ENCODE data around the gene ZDHHC9.

ZDHHC9 gene

GRCh38 chrX:129790808-129791207 is 52.9 kb downstream of the ZDHHC9 start:
- no peak for TF ChIP-seq ZFX (IDR thresholded peaks at IDR 0.05; ENCODE audit: borderline replicate concordance)
- no peak for TF ChIP-seq CTCF (IDR thresholded peaks at IDR 0.05)
- H3K27ac ChIP-seq, result no peak overlapping the region

DNA sequence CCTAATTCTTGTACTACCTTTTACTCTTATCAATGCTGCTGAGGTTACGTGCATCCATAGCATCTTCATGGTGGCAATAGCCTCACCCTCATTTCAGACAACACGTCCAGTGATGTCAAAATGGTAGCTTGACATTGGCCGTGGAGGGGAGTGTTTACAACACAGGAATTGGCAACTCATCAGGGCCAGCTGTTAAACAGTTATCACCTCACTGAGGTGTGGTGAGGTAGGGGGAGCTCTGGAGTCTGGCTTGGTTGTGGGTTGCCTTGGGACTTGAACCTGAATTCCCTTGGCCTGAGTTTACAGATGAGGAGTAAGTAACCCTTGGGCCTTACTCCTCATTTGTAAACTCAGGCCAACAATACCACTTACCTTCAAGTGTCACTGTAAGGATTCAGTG is 53.5 kb downstream of the ZDHHC9 start:
- TF ChIP-seq CTCF (IDR thresholded peaks at IDR 0.05) (no peak), ZFX (IDR thresholded peaks at IDR 0.05; ENCODE audit: borderline replicate concordance) (no peak)
- no peak overlapping the region for H3K27ac ChIP-seq

DNA sequence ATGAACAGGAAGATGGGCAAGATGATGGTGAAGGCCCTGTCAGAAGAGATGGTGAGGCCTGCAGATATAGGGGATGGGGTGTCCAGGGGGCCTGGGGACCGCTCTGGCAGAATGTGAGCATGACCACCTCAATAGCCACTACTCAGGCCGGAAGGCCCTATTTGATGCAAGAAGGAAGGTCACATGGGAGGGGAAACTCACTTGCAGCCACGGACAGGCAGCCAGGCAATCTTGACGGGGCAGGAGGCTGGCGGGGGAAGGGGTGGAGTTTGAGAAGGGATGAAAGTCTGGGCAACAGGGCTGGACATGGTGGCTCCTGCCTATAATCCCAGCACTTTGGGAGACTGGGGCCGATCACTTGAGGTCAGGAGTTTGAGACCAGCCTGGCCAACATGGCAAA is 55.2 kb downstream of the ZDHHC9 start:
- H3K27ac ChIP-seq, result no peak overlapping the region
- no peak for TF ChIP-seq ZFX (IDR thresholded peaks at IDR 0.05; ENCODE audit: borderline replicate concordance)
- TF ChIP-seq CTCF (IDR thresholded peaks at IDR 0.05), result no peak

- TF ChIP-seq ZFX (IDR thresholded peaks at IDR 0.05; ENCODE audit: borderline replicate concordance), result no peak
- no peak for TF ChIP-seq CTCF (IDR thresholded peaks at IDR 0.05)
- no peak overlapping the region for H3K27ac ChIP-seq
Measured at GRCh38 chrX:129787336-129788055, 56.2 kb downstream of the ZDHHC9 start.

DNA sequence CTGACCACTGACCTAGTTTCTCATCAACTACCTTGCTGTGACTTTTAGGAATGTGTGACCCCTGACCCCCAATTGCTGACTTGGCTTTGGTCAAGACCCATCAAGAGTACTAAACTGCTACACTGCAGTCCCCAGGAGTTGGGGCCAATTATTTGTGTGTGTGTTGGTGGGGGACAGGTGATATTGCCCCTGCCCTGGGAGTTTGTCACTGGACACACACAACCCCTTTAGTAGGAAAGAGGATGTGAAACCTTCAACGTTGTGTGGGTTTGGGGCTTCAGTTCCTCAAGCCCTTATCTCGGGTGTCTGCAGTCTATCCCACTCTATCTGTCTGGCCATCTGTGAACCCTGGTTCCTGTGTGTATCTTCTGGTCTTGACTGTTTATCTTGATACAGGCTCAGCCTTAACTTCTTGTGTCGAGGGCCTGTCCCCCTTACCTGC is 57.5 kb downstream of the ZDHHC9 start:
- no peak for TF ChIP-seq CTCF (IDR thresholded peaks at IDR 0.05)
- no peak for TF ChIP-seq ZFX (IDR thresholded peaks at IDR 0.05; ENCODE audit: borderline replicate concordance)
- no peak overlapping the region for H3K27ac ChIP-seq

DNA sequence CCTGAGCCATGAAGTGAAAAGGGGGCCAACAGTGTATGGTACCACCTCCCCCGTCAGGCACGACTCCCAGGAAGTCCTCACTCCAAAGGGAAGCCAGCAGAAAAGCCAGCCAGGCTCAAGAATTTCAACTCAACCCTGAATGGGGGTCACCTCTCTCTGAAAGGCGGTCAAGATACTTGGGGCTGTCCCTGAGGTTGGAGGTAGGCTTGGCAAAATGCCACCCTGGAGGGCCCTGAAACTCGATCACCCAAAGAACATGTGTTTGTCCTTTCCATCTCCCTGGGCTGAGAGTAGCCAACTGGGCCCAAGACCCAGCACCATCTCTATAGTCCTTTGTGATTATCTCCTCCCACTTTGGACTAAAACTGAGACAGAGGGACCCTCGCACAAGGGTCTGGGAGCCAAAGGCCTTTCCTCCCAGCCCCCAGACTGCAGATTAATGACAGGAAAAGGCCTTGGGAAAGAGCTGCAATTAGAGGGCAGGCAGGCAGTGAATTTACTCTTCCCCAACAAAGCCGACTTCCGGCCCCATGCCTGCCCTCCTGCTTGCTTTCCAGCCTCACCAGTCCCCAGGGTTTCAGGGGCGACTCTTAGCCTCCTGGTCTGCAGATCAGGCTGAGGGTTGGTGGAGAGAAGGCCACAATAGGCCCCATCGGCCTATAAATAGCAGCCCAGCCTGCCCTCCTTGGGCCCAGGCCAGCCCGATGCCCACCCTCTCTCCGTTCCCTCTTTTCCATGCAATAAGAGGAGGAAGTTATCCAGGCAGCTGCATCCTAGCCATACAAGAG is 58.3 kb downstream of the ZDHHC9 start:
- no peak overlapping the region for H3K27ac ChIP-seq
- TF ChIP-seq CTCF (IDR thresholded peaks at IDR 0.05) (no peak), ZFX (IDR thresholded peaks at IDR 0.05; ENCODE audit: borderline replicate concordance) (no peak)

DNA sequence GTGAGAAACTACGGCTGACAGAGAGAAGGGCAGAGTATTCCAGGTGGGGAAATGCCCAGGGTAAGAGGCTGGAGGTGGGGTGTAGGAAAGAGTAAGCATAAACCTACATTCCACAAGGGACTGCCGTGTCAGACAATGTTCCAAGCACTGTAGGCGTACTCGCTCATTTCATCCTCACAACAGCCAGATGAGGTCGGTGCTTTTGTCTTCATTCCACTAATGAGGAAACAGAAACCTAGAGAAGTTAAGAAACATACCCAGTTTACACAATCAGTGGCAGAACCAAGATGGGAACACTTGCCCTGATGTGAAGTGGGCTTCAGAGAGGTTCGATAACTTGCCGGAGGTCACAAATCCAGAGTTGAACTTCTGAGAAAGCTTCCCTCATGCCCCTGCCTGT is 59.3 kb downstream of the ZDHHC9 start:
- H3K27ac ChIP-seq, result no peak overlapping the region
- no peak for TF ChIP-seq ZFX (IDR thresholded peaks at IDR 0.05; ENCODE audit: borderline replicate concordance)
- no peak for TF ChIP-seq CTCF (IDR thresholded peaks at IDR 0.05)

Measured in 22Rv1 (cell line).